ENCODE data around the gene MRPL3. TPM values are rescaled to one million over a fixed set of nuclear protein-coding genes. Genes with fewer than 3 reads are reported as not detected.
"Not testable (repeated sequence)": the region's sequence is repeated elsewhere in the genome, so short reads cannot be mapped to it uniquely, and the experiment has no call there.

Gene MRPL3
- polyA plus RNA-seq, 3 donors: 20.9 to 66.3 (median 62.9) TPM

DNA sequence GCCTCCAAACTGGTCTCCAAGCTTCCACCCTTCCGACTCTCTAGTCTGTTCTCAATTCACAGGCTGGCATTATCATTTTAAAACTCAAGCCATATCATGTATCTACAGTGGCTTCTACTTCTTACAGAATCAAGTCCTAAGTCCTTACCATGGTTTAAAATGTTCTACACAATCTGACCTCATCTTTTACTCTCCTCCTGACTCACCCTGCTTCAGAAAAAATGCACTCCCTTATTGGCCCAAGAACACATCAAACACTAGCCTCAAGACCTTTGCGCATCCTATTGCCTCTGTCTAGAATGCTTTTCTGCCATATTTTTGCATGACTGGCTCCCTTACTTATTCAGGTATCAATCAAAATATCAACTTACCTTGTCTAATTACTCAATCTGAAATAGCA lies 11.0 kb downstream of the MRPL3 start:
- Mint-ChIP-seq H3K27ac (no peak overlapping the region), H3K4me3 (no peak overlapping the region), H3K9me3 (no peaks in the 10 kb centered on the region), H3K36me3 (peaks cover 39 to 44% of the 10 kb centered on the region in 2 donors), H3K27me3 (ENCODE audit: low read depth in 3 of 3) (no peaks in the 10 kb centered on the region), H3K4me1 (peaks cover 3% of the 10 kb centered on the region)
- Histone ChIP-seq H2AFZ (ENCODE audit: insufficient read depth, low read depth, low read length, poor library complexity, severe bottlenecking) (no peak overlapping the region), H3K27ac (ENCODE audit: low read depth in 1 of 2, low read length in 2 of 2) (no peak overlapping the region), H3K4me3 (replicated peaks in 1 of 3; ENCODE audit: low read depth in 2 of 3, low read length in 3 of 3) (no peak overlapping the region), H3K27me3 (ENCODE audit: control insufficient read depth in 2 of 2, insufficient read depth in 2 of 2, low read length in 2 of 2) (no peaks in the 10 kb centered on the region), H3K9me3 (replicated peaks in 1 of 2; ENCODE audit: control insufficient read depth in 1 of 2, insufficient read depth in 1 of 2, low read length in 2 of 2) (no peaks in the 10 kb centered on the region), H3K4me1 (ENCODE audit: control insufficient read depth in 1 of 2, insufficient read depth in 2 of 2, low read length in 2 of 2) (no peaks in the 10 kb centered on the region), H3K9ac (ENCODE audit: insufficient read depth, low read length, poor library complexity, severe bottlenecking) (no peak overlapping the region), H3K4me2 (replicated peaks; ENCODE audit: extremely low read depth, low read length, poor library complexity, severe bottlenecking) (no peak overlapping the region), H4K20me1 (ENCODE audit: insufficient read depth, low read length) (peaks cover 5% of the 10 kb centered on the region), H3K36me3 (replicated peaks in 1 of 2; ENCODE audit: control insufficient read depth in 1 of 2, insufficient read depth in 2 of 2, low read length in 2 of 2) (peaks cover 74 to 97% of the 10 kb centered on the region in 2 donors), H3K79me2 (ENCODE audit: insufficient read depth, low read length) (no peaks in the 10 kb centered on the region)
- intact Hi-C loops (cut with micrococcal nuclease): no loop called here
- TF ChIP-seq, protein P1, sequence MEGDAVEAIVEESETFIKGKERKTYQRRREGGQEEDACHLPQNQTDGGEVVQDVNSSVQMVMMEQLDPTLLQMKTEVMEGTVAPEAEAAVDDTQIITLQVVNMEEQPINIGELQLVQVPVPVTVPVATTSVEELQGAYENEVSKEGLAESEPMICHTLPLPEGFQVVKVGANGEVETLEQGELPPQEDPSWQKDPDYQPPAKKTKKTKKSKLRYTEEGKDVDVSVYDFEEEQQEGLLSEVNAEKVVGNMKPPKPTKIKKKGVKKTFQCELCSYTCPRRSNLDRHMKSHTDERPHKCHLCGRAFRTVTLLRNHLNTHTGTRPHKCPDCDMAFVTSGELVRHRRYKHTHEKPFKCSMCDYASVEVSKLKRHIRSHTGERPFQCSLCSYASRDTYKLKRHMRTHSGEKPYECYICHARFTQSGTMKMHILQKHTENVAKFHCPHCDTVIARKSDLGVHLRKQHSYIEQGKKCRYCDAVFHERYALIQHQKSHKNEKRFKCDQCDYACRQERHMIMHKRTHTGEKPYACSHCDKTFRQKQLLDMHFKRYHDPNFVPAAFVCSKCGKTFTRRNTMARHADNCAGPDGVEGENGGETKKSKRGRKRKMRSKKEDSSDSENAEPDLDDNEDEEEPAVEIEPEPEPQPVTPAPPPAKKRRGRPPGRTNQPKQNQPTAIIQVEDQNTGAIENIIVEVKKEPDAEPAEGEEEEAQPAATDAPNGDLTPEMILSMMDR (IDR thresholded peaks at IDR 0.05): no peak
- DNase-seq: no peak
- WGBS (ENCODE audit: insufficient coverage): 100% methylated on average over 2 of the region's 2 CpGs

DNA sequence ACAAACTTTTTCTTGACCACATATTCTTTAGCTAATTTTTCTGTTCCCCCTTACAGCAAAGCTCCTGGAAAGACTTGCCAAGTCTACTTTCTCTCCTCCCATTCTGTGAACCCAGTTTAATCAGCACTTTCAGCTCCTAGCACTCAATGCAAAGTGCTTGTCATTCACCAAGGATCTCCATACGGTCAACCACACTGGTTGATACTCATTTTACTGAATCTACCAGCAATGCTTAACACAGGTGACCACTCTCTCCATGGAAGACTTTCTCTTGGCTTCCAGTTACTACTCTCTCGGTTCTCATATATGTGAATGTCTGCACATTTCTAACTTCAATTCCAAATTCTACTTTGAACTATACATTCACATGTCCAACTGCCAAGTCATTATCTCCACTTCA lies 11.7 kb downstream of the MRPL3 start:
- H3K4me1 Mint-ChIP-seq: no peaks in the 10 kb centered on the region
- intact Hi-C loops (cut with micrococcal nuclease): no loop called here
- TF ChIP-seq, protein P1 (IDR thresholded peaks at IDR 0.05): no peak
- H3K27ac Mint-ChIP-seq: no peak overlapping the region
- Histone ChIP-seq H3K79me2 (ENCODE audit: insufficient read depth, low read length) (no peaks in the 10 kb centered on the region), H3K9ac (ENCODE audit: insufficient read depth, low read length, poor library complexity, severe bottlenecking) (no peak overlapping the region), H3K4me3 (replicated peaks in 1 of 3; ENCODE audit: low read depth in 2 of 3, low read length in 3 of 3) (no peak overlapping the region), H3K4me2 (replicated peaks; ENCODE audit: extremely low read depth, low read length, poor library complexity, severe bottlenecking) (no peak overlapping the region), H3K9me3 (replicated peaks in 1 of 2; ENCODE audit: control insufficient read depth in 1 of 2, insufficient read depth in 1 of 2, low read length in 2 of 2) (no peaks in the 10 kb centered on the region), H3K27me3 (ENCODE audit: control insufficient read depth in 2 of 2, insufficient read depth in 2 of 2, low read length in 2 of 2) (no peaks in the 10 kb centered on the region), H4K20me1 (ENCODE audit: insufficient read depth, low read length) (peaks cover 5% of the 10 kb centered on the region), H3K4me1 (ENCODE audit: control insufficient read depth in 1 of 2, insufficient read depth in 2 of 2, low read length in 2 of 2) (no peaks in the 10 kb centered on the region), H3K36me3 (replicated peaks in 1 of 2; ENCODE audit: control insufficient read depth in 1 of 2, insufficient read depth in 2 of 2, low read length in 2 of 2) (peaks cover 67 to 90% of the 10 kb centered on the region in 2 donors), H2AFZ (ENCODE audit: insufficient read depth, low read depth, low read length, poor library complexity, severe bottlenecking) (no peak overlapping the region), H3K27ac (ENCODE audit: low read depth in 1 of 2, low read length in 2 of 2) (no peak overlapping the region)
- DNase-seq: no peak
- H3K36me3 Mint-ChIP-seq: peaks cover 37 to 43% of the 10 kb centered on the region in 2 donors
- no peaks in the 10 kb centered on the region for H3K9me3 Mint-ChIP-seq
- H3K4me3 Mint-ChIP-seq: no peak overlapping the region
- H3K27me3 Mint-ChIP-seq (ENCODE audit: low read depth in 3 of 3): no peaks in the 10 kb centered on the region
- WGBS (ENCODE audit: insufficient coverage): 100% methylated on average over 2 of the region's 2 CpGs

DNA sequence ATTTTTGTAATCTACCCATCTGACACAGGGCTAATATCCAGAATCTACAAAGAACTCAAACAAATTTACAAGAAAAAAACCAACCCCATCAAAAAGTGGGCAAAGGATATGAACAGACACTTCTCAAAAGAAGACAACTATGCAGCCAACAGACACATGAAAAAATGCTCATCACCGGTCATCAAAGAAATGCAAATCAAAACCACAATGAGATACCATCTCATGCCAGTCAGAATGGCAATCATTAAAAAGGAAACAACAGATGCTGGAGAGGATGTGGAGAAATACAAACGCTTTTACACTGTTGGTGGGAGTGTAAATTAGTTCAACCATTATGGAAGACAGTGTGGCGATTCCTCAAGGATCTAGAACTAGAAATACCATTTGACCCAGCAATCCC lies 16.2 kb downstream of the MRPL3 start:
- H3K27me3 ChIP-seq (ENCODE audit: control insufficient read depth in 2 of 2, insufficient read depth in 2 of 2, low read length in 2 of 2); H3K9me3 ChIP-seq (replicated peaks in 1 of 2; ENCODE audit: control insufficient read depth in 1 of 2, insufficient read depth in 1 of 2, low read length in 2 of 2); H3K9ac ChIP-seq (ENCODE audit: insufficient read depth, low read length, poor library complexity, severe bottlenecking); H4K20me1 ChIP-seq (ENCODE audit: insufficient read depth, low read length); H3K27me3 Mint-ChIP-seq (ENCODE audit: low read depth in 3 of 3); H2AFZ ChIP-seq (ENCODE audit: insufficient read depth, low read depth, low read length, poor library complexity, severe bottlenecking); H3K4me1 Mint-ChIP-seq; DNase-seq; H3K4me1 ChIP-seq (ENCODE audit: control insufficient read depth in 1 of 2, insufficient read depth in 2 of 2, low read length in 2 of 2); H3K4me3 ChIP-seq (replicated peaks in 1 of 3; ENCODE audit: low read depth in 2 of 3, low read length in 3 of 3); H3K9me3 Mint-ChIP-seq; H3K4me2 ChIP-seq (replicated peaks; ENCODE audit: extremely low read depth, low read length, poor library complexity, severe bottlenecking); H3K27ac ChIP-seq (ENCODE audit: low read depth in 1 of 2, low read length in 2 of 2); intact Hi-C loops (cut with micrococcal nuclease); H3K4me3 Mint-ChIP-seq; H3K79me2 ChIP-seq (ENCODE audit: insufficient read depth, low read length): not testable (repeated sequence)
- Mint-ChIP-seq H3K27ac (peak overlapping the region in 1 of 7 donors; percentile 6), H3K36me3 (peaks cover 37 to 49% of the 10 kb centered on the region in 2 donors)
- H3K36me3 ChIP-seq (replicated peaks in 1 of 2; ENCODE audit: control insufficient read depth in 1 of 2, insufficient read depth in 2 of 2, low read length in 2 of 2): peaks cover 51 to 87% of the 10 kb centered on the region in 2 donors
- WGBS (ENCODE audit: insufficient coverage): no CpG with 5 or more reads among the region's 3 CpGs

Data from CD14-positive monocyte (primary cell).